K562 (cell line): ENCODE data around the gene SELENOK. TPM values are rescaled to one million over a fixed set of nuclear protein-coding genes. Genes with fewer than 3 reads are reported as not detected.

ENCODE experiments used
- ATAC-seq: fragments of 200-7000 bp; cut with Tn5 transposase; 3 replicates; pipeline ENCODE4 v1.9.1; 2020; ENCODE audit warnings: moderate library complexity
- BruUV-seq: library from RNA; stranded (reverse); fragments of 400-500 nt; replicated peaks from 2 replicates; lab custom pipeline; 2021; lab: Mats Ljungman, UMichigan
- CTCF ChIA-PET: fragments of 300-600 bp; formaldehyde crosslinking; extraction: SDS; loops from one replicate; lab custom pipeline; 2021; ENCODE audit warnings: low intra/inter-chr PET ratio; lab: Yijun Ruan, JAX
- POLR2A ChIA-PET: fragments of 300-600, 350-650 bp; sonication (Branson Sonifier 250); formaldehyde crosslinking; extraction: SDS; loops from one replicate; lab custom pipeline; 2021; ENCODE audit warnings: antibody characterized with exemption, inconsistent platforms; lab: Yijun Ruan, JAX
- DNase-seq, 4 experiments: peaks; one replicate each; pipeline versions ENCODE4 v3.0.0 to v3.0.0-alpha.2; 2011 to 2018; ENCODE audit warnings: low spot score in 3 of 4, mixed read lengths in 3 of 4; ENCODE audit errors: extremely low read depth in 1 of 4
- FAIRE-seq: peaks from 2 replicates; lab custom pipeline; 2011; peaks lifted over from hg19 to GRCh38; lab: Jason Lieb, UNC
- H2AFZ ChIP-seq: 2 replicates; pipeline ENCODE4 v1.6.0; 2011; ENCODE audit warnings: low read depth, low read length, control low read depth, inconsistent platforms
- H3K27ac ChIP-seq: fragments of 200-600 bp; 3 replicates; pipeline ENCODE4 v1.8.0; 2011; ENCODE audit warnings: low read depth, mild to moderate bottlenecking, control low read depth, inconsistent platforms, low read length, moderate library complexity, mixed read lengths; ENCODE audit errors: extremely low read depth
- H3K27me3 ChIP-seq, 2 experiments: fragments of 300-600 bp in 1 of 2; 2 replicates in 1 of 2; 3 replicates in 1 of 2; pipeline versions ENCODE4 v1.6.0 to v1.8.0; 2011; ENCODE audit warnings: inconsistent platforms in 2 of 2, low read length in 2 of 2, mild to moderate bottlenecking in 1 of 2, mixed read lengths in 1 of 2, moderate library complexity in 1 of 2; ENCODE audit not compliant: control insufficient read depth in 2 of 2, insufficient read depth in 2 of 2
- H3K36me3 ChIP-seq: fragments of 300-600 bp; 3 replicates; pipeline ENCODE4 v1.8.0; 2011; ENCODE audit warnings: mild to moderate bottlenecking, low read length, inconsistent platforms; ENCODE audit not compliant: control insufficient read depth, insufficient read depth
- H3K4me1 ChIP-seq, 2 experiments: fragments of 200-600 bp in 1 of 2; replicated peaks in 1 of 2; 2 replicates in 1 of 2; 3 replicates in 1 of 2; pipeline versions ENCODE4 v1.5.1 to v1.8.0; 2011; ENCODE audit warnings: inconsistent platforms in 2 of 2, low read length in 2 of 2, mild to moderate bottlenecking in 1 of 2, mixed read lengths in 1 of 2, moderate library complexity in 1 of 2; ENCODE audit not compliant: control insufficient read depth in 2 of 2, insufficient read depth in 2 of 2
- H3K4me2 ChIP-seq: 2 replicates; pipeline ENCODE4 v1.6.1; 2011; ENCODE audit warnings: low read length, control low read depth, inconsistent platforms, mixed read lengths; ENCODE audit not compliant: insufficient read depth
- H3K4me3 ChIP-seq: fragments of 200-600 bp; sonication (generic), shearing (Covaris generic); 2 replicates; pipeline ENCODE4 v1.5.1; 2016; ENCODE audit warnings: control low read depth, inconsistent platforms
- H3K79me2 ChIP-seq: fragments of 200-600 bp; 3 replicates; pipeline ENCODE4 v1.8.0; 2011; ENCODE audit warnings: low read length, inconsistent platforms; ENCODE audit not compliant: control insufficient read depth, insufficient read depth
- H3K9ac ChIP-seq, 2 experiments: 2 replicates each; pipeline versions ENCODE4 v1.6.0 to v1.6.1; 2011; ENCODE audit warnings: low read depth in 2 of 2, low read length in 2 of 2, control low read depth in 1 of 2, inconsistent platforms in 1 of 2, mild to moderate bottlenecking in 1 of 2, mixed read lengths in 1 of 2; ENCODE audit not compliant: insufficient read depth in 1 of 2
- H3K9me1 ChIP-seq: one replicate; pipeline ENCODE4 v1.6.0; 2011; ENCODE audit warnings: inconsistent platforms, mild to moderate bottlenecking, low read length, moderate library complexity; ENCODE audit not compliant: control insufficient read depth, insufficient read depth
- H3K9me3 ChIP-seq: replicated peaks from 2 replicates; pipeline ENCODE4 v1.5.1; 2011; ENCODE audit warnings: low read depth, low read length, inconsistent platforms; ENCODE audit not compliant: control insufficient read depth, insufficient read depth
- H4K20me1 ChIP-seq: replicated peaks from 2 replicates; pipeline ENCODE4 v1.6.1; 2011; ENCODE audit warnings: low read length, inconsistent platforms, mixed read lengths; ENCODE audit not compliant: control insufficient read depth, insufficient read depth
- ELF2 ChIP-seq: fragments of 250-450 bp; sonication (Bioruptor Pico); IDR thresholded peaks from 2 replicates; pipeline ENCODE4 v1.5.0; 2021; ENCODE audit warnings: mild to moderate bottlenecking
- ERF ChIP-seq: fragments of 450-650 bp; formaldehyde crosslinking; IDR thresholded peaks from 2 replicates; pipeline ENCODE4 v1.4.0; 2020; ENCODE audit warnings: mild to moderate bottlenecking, mixed read lengths
- STAT5A ChIP-seq: IDR thresholded peaks from 2 replicates; pipeline ENCODE4 v1.6.1; 2012; ENCODE audit warnings: low read length, inconsistent platforms, borderline replicate concordance
- in situ Hi-C: fragments of 300-500 bp; cut with MboI; formaldehyde crosslinking; loops from 4 replicates; pipeline ENCODE4 v1.15.0; 2018; ENCODE audit warnings: inconsistent platforms, mixed read lengths
- intact Hi-C: fragments of 100-400 bp; cut with micrococcal nuclease; formaldehyde crosslinking; loops from 2 replicates; pipeline ENCODE4 v1.14.2; 2022
- polyA plus RNA-seq, 8 experiments: library from polyadenylated mRNA; depleted of rRNA in 4 of 8; stranded (reverse) in 5 of 8; unstranded in 3 of 8; fragments of >200 nt; fragmentation: Nextera tagmentation in 2 of 8; fragmentation: Illumina TruSeq in 1 of 8; extraction: Ambion mirVana in 2 of 8; extraction: Trizol in 1 of 8; gene quantifications; 2 replicates each; pipeline versions ENCODE4 v1.2.1 to v1.2.3, GENCODE V29; 2011 to 2014; ENCODE audit warnings: inconsistent platforms in 1 of 8, missing spikeins in 1 of 8
- total RNA-seq, 7 experiments: library from RNA; depleted of rRNA in 6 of 7; stranded (reverse); fragments of >200 nt in 6 of 7; fragmentation: Illumina TruSeq in 2 of 7; extraction: Trizol in 2 of 7; gene quantifications; 2 replicates each; pipeline versions ENCODE4 v1.2.1 to v1.2.3, GENCODE V29; 2011 to 2021; ENCODE audit warnings: low replicate concordance in 1 of 7
- TF ChIP-seq, protein P1 (sequence below): fragments of 450-650 bp; IDR thresholded peaks from 2 replicates; pipeline ENCODE4 v1.6.1; 2016; ENCODE audit warnings: mild to moderate bottlenecking, moderate library complexity
- TF ChIP-seq, protein P2 (sequence below): sonication (generic); formaldehyde crosslinking; IDR thresholded peaks from 2 replicates; pipeline ENCODE4 v1.8.0; 2023; ENCODE audit warnings: missing genetic modification reagents, mild to moderate bottlenecking, borderline replicate concordance

The SELENOK gene
- total and polyA plus RNA-seq, 9 of the 15 experiments (the other 6 are each of a cell fraction or from before 2014, with no cell fraction given) = 18.3 to 164 (median 34.8) TPM

GRCh38 chr3:53887446-53887845 is 4.2 kb downstream of the SELENOK start:
- intact Hi-C loops (no loop called here), in situ Hi-C loops (no loop called here)
- no TSS peak for BruUV-seq
- no peaks in the 10 kb centered on the region for H3K27me3 ChIP-seq
- H3K4me1 ChIP-seq = peaks cover 0 to 11% of the 10 kb centered on the region in 2 experiments; a peak in 3 of 5 replicates
- peaks cover 21% of the 10 kb centered on the region for H3K79me2 ChIP-seq
- no peak overlapping the region for H3K4me3 ChIP-seq
- peaks cover 2% of the 10 kb centered on the region for H3K9me1 ChIP-seq
- peaks cover 13% of the 10 kb centered on the region; the same call in 1 of the 2 replicates for H4K20me1 ChIP-seq
- H3K4me2 ChIP-seq = no peak overlapping the region
- ChIA-PET CTCF (no interaction called here), POLR2A (no interaction called here)
- ATAC-seq (no peak), FAIRE-seq (no peak), DNase-seq (no peak)
- no peak overlapping the region for H2AFZ ChIP-seq
- no peak overlapping the region for H3K27ac ChIP-seq
- H3K9ac ChIP-seq = no peak overlapping the region
- no peaks in the 10 kb centered on the region for H3K9me3 ChIP-seq
- peaks cover 32% of the 10 kb centered on the region for H3K36me3 ChIP-seq
- TF ChIP-seq, protein P1, sequence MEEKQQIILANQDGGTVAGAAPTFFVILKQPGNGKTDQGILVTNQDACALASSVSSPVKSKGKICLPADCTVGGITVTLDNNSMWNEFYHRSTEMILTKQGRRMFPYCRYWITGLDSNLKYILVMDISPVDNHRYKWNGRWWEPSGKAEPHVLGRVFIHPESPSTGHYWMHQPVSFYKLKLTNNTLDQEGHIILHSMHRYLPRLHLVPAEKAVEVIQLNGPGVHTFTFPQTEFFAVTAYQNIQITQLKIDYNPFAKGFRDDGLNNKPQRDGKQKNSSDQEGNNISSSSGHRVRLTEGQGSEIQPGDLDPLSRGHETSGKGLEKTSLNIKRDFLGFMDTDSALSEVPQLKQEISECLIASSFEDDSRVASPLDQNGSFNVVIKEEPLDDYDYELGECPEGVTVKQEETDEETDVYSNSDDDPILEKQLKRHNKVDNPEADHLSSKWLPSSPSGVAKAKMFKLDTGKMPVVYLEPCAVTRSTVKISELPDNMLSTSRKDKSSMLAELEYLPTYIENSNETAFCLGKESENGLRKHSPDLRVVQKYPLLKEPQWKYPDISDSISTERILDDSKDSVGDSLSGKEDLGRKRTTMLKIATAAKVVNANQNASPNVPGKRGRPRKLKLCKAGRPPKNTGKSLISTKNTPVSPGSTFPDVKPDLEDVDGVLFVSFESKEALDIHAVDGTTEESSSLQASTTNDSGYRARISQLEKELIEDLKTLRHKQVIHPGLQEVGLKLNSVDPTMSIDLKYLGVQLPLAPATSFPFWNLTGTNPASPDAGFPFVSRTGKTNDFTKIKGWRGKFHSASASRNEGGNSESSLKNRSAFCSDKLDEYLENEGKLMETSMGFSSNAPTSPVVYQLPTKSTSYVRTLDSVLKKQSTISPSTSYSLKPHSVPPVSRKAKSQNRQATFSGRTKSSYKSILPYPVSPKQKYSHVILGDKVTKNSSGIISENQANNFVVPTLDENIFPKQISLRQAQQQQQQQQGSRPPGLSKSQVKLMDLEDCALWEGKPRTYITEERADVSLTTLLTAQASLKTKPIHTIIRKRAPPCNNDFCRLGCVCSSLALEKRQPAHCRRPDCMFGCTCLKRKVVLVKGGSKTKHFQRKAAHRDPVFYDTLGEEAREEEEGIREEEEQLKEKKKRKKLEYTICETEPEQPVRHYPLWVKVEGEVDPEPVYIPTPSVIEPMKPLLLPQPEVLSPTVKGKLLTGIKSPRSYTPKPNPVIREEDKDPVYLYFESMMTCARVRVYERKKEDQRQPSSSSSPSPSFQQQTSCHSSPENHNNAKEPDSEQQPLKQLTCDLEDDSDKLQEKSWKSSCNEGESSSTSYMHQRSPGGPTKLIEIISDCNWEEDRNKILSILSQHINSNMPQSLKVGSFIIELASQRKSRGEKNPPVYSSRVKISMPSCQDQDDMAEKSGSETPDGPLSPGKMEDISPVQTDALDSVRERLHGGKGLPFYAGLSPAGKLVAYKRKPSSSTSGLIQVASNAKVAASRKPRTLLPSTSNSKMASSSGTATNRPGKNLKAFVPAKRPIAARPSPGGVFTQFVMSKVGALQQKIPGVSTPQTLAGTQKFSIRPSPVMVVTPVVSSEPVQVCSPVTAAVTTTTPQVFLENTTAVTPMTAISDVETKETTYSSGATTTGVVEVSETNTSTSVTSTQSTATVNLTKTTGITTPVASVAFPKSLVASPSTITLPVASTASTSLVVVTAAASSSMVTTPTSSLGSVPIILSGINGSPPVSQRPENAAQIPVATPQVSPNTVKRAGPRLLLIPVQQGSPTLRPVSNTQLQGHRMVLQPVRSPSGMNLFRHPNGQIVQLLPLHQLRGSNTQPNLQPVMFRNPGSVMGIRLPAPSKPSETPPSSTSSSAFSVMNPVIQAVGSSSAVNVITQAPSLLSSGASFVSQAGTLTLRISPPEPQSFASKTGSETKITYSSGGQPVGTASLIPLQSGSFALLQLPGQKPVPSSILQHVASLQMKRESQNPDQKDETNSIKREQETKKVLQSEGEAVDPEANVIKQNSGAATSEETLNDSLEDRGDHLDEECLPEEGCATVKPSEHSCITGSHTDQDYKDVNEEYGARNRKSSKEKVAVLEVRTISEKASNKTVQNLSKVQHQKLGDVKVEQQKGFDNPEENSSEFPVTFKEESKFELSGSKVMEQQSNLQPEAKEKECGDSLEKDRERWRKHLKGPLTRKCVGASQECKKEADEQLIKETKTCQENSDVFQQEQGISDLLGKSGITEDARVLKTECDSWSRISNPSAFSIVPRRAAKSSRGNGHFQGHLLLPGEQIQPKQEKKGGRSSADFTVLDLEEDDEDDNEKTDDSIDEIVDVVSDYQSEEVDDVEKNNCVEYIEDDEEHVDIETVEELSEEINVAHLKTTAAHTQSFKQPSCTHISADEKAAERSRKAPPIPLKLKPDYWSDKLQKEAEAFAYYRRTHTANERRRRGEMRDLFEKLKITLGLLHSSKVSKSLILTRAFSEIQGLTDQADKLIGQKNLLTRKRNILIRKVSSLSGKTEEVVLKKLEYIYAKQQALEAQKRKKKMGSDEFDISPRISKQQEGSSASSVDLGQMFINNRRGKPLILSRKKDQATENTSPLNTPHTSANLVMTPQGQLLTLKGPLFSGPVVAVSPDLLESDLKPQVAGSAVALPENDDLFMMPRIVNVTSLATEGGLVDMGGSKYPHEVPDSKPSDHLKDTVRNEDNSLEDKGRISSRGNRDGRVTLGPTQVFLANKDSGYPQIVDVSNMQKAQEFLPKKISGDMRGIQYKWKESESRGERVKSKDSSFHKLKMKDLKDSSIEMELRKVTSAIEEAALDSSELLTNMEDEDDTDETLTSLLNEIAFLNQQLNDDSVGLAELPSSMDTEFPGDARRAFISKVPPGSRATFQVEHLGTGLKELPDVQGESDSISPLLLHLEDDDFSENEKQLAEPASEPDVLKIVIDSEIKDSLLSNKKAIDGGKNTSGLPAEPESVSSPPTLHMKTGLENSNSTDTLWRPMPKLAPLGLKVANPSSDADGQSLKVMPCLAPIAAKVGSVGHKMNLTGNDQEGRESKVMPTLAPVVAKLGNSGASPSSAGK = no peak
- TF ChIP-seq ERF (CRISPR knock-in tag) = no peak
- TF ChIP-seq, protein P2, sequence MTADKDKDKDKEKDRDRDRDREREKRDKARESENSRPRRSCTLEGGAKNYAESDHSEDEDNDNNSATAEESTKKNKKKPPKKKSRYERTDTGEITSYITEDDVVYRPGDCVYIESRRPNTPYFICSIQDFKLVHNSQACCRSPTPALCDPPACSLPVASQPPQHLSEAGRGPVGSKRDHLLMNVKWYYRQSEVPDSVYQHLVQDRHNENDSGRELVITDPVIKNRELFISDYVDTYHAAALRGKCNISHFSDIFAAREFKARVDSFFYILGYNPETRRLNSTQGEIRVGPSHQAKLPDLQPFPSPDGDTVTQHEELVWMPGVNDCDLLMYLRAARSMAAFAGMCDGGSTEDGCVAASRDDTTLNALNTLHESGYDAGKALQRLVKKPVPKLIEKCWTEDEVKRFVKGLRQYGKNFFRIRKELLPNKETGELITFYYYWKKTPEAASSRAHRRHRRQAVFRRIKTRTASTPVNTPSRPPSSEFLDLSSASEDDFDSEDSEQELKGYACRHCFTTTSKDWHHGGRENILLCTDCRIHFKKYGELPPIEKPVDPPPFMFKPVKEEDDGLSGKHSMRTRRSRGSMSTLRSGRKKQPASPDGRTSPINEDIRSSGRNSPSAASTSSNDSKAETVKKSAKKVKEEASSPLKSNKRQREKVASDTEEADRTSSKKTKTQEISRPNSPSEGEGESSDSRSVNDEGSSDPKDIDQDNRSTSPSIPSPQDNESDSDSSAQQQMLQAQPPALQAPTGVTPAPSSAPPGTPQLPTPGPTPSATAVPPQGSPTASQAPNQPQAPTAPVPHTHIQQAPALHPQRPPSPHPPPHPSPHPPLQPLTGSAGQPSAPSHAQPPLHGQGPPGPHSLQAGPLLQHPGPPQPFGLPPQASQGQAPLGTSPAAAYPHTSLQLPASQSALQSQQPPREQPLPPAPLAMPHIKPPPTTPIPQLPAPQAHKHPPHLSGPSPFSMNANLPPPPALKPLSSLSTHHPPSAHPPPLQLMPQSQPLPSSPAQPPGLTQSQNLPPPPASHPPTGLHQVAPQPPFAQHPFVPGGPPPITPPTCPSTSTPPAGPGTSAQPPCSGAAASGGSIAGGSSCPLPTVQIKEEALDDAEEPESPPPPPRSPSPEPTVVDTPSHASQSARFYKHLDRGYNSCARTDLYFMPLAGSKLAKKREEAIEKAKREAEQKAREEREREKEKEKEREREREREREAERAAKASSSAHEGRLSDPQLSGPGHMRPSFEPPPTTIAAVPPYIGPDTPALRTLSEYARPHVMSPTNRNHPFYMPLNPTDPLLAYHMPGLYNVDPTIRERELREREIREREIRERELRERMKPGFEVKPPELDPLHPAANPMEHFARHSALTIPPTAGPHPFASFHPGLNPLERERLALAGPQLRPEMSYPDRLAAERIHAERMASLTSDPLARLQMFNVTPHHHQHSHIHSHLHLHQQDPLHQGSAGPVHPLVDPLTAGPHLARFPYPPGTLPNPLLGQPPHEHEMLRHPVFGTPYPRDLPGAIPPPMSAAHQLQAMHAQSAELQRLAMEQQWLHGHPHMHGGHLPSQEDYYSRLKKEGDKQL (CRISPR knock-in tag) = no peak
- TF ChIP-seq ELF2 (CRISPR knock-in tag) = no peak
- TF ChIP-seq STAT5A = no peak
